Suprapubic skin (tissue), 4 donors: ENCODE measurements around the gene VASP. TPM values are rescaled to one million over a fixed set of nuclear protein-coding genes. Genes with fewer than 3 reads are reported as not detected.

Source experiments
- DNase-seq, 2 donors: peaks; one replicate each; pipeline ENCODE4 v3.0.0-alpha.2; 2019; ENCODE audit warnings: low spot score in 2 of 2
- H3K27ac ChIP-seq: fragments of 200-600 bp; sonication (generic); one replicate; pipeline ENCODE4 v1.5.1; 2019
- H3K27me3 ChIP-seq: fragments of 200-600 bp; sonication (generic); one replicate; pipeline ENCODE4 v1.5.1; 2019
- H3K36me3 ChIP-seq: fragments of 200-600 bp; sonication (generic); one replicate; pipeline ENCODE4 v1.5.1; 2019
- H3K4me1 ChIP-seq: fragments of 200-600 bp; sonication (generic); one replicate; pipeline ENCODE4 v1.5.1; 2019
- H3K4me3 ChIP-seq: fragments of 200-600 bp; sonication (generic); one replicate; pipeline ENCODE4 v1.5.1; 2019; ENCODE audit warnings: mild to moderate bottlenecking
- H3K9me3 ChIP-seq: fragments of 200-600 bp; sonication (generic); one replicate; pipeline ENCODE4 v1.5.1; 2019
- EP300 ChIP-seq: sonication (generic); formaldehyde crosslinking; IDR thresholded peaks from one replicate; pipeline ENCODE4 v1.6.1; 2017; ENCODE audit warnings: antibody characterized with exemption
- POLR2A ChIP-seq, 2 donors: fragments of 450-650 bp; IDR thresholded peaks; one replicate each; pipeline ENCODE4 v1.6.1; 2017; ENCODE audit warnings: antibody characterized with exemption in 2 of 2, mild to moderate bottlenecking in 2 of 2, moderate library complexity in 2 of 2
- POLR2AphosphoS5 ChIP-seq, 3 donors: sonication (generic); formaldehyde crosslinking; IDR thresholded peaks; one replicate each; pipeline ENCODE4 v1.6.1; 2017; ENCODE audit warnings: antibody characterized with exemption in 3 of 3
- WGBS: methylation state at CpG from one replicate; pipeline ENCODE4 v1.1.5; 2018; 5-methylcytosine and 5-hydroxymethylcytosine counted together
- total RNA-seq, 4 donors: library from RNA; depleted of rRNA; stranded (reverse); fragments of >200 nt; gene quantifications; one replicate each; pipeline ENCODE4 v1.1.0, GENCODE V29; 2016
- TF ChIP-seq, protein P1 (sequence below), 2 donors: fragments of 200-600 bp in 1 of 2; fragments of 450-650 bp in 1 of 2; sonication (generic) in 1 of 2; IDR thresholded peaks; one replicate each; pipeline ENCODE4 v1.5.1; 2016 to 2019; ENCODE audit warnings: antibody characterized with exemption in 2 of 2, mild to moderate bottlenecking in 1 of 2, moderate library complexity in 1 of 2

Gene VASP
- total RNA-seq, 4 donors from 2014 or later, result 34.8 to 51.3 (median 43.6) TPM

DNA sequence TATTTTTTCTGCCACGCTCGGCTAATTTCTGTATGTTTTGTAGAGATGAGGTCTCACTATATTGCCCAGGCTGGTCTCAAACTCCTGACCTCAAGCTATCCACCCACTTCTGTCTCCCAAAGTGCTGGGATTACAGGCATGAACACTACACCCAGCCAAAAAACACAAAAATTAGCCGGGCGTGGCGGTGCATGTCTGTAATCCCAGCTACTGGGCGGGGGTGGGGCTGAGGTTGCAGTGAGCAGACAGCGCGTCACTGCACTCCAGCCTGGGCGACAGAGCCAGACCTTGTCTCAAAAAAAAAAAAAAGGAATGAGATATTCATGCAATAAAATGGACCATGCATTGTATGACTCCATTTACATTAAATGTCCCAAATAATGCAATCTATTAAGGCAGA, 32.2 kb downstream of the VASP start:
- H3K27ac ChIP-seq, result no peak overlapping the region
- no peak overlapping the region for H3K4me3 ChIP-seq
- H3K4me1 ChIP-seq, result peaks cover 21% of the 10 kb centered on the region
- no peak for TF ChIP-seq POLR2A (IDR thresholded peaks at IDR 0.05)
- TF ChIP-seq, protein P1, sequence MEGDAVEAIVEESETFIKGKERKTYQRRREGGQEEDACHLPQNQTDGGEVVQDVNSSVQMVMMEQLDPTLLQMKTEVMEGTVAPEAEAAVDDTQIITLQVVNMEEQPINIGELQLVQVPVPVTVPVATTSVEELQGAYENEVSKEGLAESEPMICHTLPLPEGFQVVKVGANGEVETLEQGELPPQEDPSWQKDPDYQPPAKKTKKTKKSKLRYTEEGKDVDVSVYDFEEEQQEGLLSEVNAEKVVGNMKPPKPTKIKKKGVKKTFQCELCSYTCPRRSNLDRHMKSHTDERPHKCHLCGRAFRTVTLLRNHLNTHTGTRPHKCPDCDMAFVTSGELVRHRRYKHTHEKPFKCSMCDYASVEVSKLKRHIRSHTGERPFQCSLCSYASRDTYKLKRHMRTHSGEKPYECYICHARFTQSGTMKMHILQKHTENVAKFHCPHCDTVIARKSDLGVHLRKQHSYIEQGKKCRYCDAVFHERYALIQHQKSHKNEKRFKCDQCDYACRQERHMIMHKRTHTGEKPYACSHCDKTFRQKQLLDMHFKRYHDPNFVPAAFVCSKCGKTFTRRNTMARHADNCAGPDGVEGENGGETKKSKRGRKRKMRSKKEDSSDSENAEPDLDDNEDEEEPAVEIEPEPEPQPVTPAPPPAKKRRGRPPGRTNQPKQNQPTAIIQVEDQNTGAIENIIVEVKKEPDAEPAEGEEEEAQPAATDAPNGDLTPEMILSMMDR (IDR thresholded peaks at IDR 0.05), result no peak
- TF ChIP-seq EP300, result no peak
- TF ChIP-seq POLR2AphosphoS5 (IDR thresholded peaks at IDR 0.05), result no peak
- H3K27me3 ChIP-seq, result no peaks in the 10 kb centered on the region
- H3K36me3 ChIP-seq, result no peaks in the 10 kb centered on the region
- H3K9me3 ChIP-seq, result no peaks in the 10 kb centered on the region
- 50% methylated on average over 9 of the region's 9 CpGs for WGBS
- no peak for DNase-seq

GRCh38 chr19:45542234-45542668, 35.0 kb downstream of the VASP start:
- peak overlapping the region; percentile 5 for H3K27ac ChIP-seq
- no peak for TF ChIP-seq EP300
- TF ChIP-seq POLR2A (IDR thresholded peaks at IDR 0.05), result no peak
- TF ChIP-seq, protein P1 (IDR thresholded peaks at IDR 0.05), result no peak
- TF ChIP-seq POLR2AphosphoS5 (IDR thresholded peaks at IDR 0.05), result no peak
- WGBS, result 66% methylated on average over 7 of the region's 7 CpGs

DNA sequence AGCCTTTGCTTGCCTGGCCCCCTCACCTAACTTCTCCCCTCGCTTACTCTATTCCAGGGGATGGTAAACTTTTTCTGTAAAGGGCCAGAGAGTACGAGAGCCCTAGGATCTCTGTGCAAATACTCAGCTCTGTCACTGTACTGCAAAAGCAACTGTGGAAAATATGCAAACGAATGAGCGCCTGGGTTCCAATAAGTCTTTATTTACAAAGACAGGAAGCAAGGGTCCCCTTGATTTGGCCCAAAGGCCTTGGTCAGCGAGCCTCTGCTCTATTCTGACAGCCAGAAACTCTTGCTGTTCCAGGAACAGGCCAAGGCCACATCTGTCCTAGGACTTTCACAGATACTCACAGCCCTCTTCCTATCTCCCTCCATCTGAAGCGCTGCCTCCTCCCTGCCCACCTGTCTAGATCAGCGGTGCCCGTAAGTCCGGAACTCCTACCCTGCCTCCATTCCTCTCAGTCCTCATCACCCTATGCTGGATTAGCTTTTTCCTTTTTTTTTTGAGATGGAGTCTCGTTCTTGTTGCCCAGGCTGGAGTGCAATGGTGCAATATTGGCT, 40.0 kb downstream of the VASP start:
- WGBS, result 84% methylated on average over 10 of the region's 10 CpGs
- Histone ChIP-seq H3K4me1 (peaks cover 24% of the 10 kb centered on the region), H3K27ac (peak overlapping the region; percentile 71), H3K36me3 (no peaks in the 10 kb centered on the region), H3K27me3 (no peaks in the 10 kb centered on the region), H3K4me3 (no peak overlapping the region), H3K9me3 (no peaks in the 10 kb centered on the region)
- TF ChIP-seq, protein P1 (IDR thresholded peaks at IDR 0.05), result no peak
- TF ChIP-seq POLR2A (IDR thresholded peaks at IDR 0.05), result no peak
- TF ChIP-seq EP300, result no peak
- no peak for TF ChIP-seq POLR2AphosphoS5 (IDR thresholded peaks at IDR 0.05)
- no peak for DNase-seq

More at GRCh38 chr19:45542234-45542668, 35.0 kb downstream of the VASP start:
- no peak for DNase-seq
- peaks cover 21% of the 10 kb centered on the region for H3K4me1 ChIP-seq
- no peaks in the 10 kb centered on the region for H3K27me3 ChIP-seq
- H3K4me3 ChIP-seq, result no peak overlapping the region
- no peaks in the 10 kb centered on the region for H3K9me3 ChIP-seq
- no peaks in the 10 kb centered on the region for H3K36me3 ChIP-seq

DNA sequence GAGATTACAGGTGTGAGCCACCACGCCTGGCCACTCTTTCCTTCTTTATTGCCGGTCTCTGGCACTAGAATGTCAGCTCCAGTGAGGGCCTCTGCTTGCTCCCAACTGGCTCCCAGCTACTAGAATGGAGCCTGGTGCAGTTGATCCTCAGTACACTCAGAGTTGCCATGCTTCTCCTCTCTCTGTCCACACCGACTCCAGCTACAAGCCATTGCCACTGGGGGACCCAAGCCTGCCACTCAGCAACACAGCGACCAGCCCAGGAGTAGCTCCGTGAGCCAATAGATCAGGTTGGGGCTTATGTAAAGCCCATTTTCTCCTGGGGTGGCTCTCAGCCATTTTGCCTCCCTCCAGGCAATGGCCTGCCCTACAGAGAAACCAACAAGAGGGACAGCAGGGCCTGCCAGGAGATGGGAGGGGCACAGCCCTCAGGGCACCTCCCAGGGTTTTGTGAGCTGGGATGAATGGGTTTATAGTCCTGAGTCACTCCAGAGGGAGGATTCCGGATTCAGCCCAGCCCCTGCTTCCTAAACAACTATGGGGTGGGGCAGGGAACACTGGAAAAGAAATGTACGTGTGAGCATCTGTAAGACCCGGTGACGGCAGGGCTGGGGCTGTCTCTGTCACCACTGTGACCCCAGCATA, 40.8 kb downstream of the VASP start:
- no peaks in the 10 kb centered on the region for H3K36me3 ChIP-seq
- WGBS, result 45% methylated on average over 9 of the region's 9 CpGs
- DNase-seq, result peak in 1 of 2 donors; percentile 85
- H3K4me1 ChIP-seq, result peaks cover 24% of the 10 kb centered on the region
- no peaks in the 10 kb centered on the region for H3K9me3 ChIP-seq
- TF ChIP-seq, protein P1 (IDR thresholded peaks at IDR 0.05), result no peak
- TF ChIP-seq EP300 (no peak), POLR2A (IDR thresholded peaks at IDR 0.05) (no peak)
- H3K27me3 ChIP-seq, result no peaks in the 10 kb centered on the region
- H3K27ac ChIP-seq, result peak overlapping the region; percentile 71
- no peak overlapping the region for H3K4me3 ChIP-seq

GRCh38 chr19:45553464-45553863, 46.2 kb downstream of the VASP start:
- DNase-seq, result no peak
- H3K36me3 ChIP-seq, result peaks cover 3% of the 10 kb centered on the region
- H3K27ac ChIP-seq, result no peak overlapping the region
- no peaks in the 10 kb centered on the region for H3K9me3 ChIP-seq
- no peak for TF ChIP-seq EP300
- TF ChIP-seq, protein P1 (IDR thresholded peaks at IDR 0.05), result peak; percentile 5 to 40
- no peaks in the 10 kb centered on the region for H3K27me3 ChIP-seq
- 51% methylated on average over 23 of the region's 34 CpGs for WGBS
- peaks cover 14% of the 10 kb centered on the region for H3K4me1 ChIP-seq
- no peak overlapping the region for H3K4me3 ChIP-seq
